Measurements from ENCODE around the gene TMEM132D. TPM values are rescaled to one million over a fixed set of nuclear protein-coding genes. Genes with fewer than 3 reads are reported as not detected.

Gene TMEM132D
- polyA plus RNA-seq, 1 donor from 2014 or later = 1.3 TPM

GRCh38 chr12:129494260-129494659, 409.6 kb downstream of the TMEM132D start:
- H3K79me2 ChIP-seq (replicated peaks; ENCODE audit: insufficient read depth, low read length) = no peaks in the 10 kb centered on the region
- no peak overlapping the region for H3K27ac ChIP-seq (ENCODE audit: low read length)
- H4K20me1 ChIP-seq (ENCODE audit: insufficient read depth) = no peaks in the 10 kb centered on the region
- no peaks in the 10 kb centered on the region for H3K9me2 ChIP-seq (ENCODE audit: insufficient read depth, low read length)
- no peak overlapping the region for H2AFZ ChIP-seq (ENCODE audit: low read depth, low read length)
- no peak overlapping the region for H3K4me2 ChIP-seq (ENCODE audit: low read length)
- TF ChIP-seq TAF1 (IDR thresholded peaks at IDR 0.05; ENCODE audit: low read depth) = no peak
- TF ChIP-seq, protein P1, sequence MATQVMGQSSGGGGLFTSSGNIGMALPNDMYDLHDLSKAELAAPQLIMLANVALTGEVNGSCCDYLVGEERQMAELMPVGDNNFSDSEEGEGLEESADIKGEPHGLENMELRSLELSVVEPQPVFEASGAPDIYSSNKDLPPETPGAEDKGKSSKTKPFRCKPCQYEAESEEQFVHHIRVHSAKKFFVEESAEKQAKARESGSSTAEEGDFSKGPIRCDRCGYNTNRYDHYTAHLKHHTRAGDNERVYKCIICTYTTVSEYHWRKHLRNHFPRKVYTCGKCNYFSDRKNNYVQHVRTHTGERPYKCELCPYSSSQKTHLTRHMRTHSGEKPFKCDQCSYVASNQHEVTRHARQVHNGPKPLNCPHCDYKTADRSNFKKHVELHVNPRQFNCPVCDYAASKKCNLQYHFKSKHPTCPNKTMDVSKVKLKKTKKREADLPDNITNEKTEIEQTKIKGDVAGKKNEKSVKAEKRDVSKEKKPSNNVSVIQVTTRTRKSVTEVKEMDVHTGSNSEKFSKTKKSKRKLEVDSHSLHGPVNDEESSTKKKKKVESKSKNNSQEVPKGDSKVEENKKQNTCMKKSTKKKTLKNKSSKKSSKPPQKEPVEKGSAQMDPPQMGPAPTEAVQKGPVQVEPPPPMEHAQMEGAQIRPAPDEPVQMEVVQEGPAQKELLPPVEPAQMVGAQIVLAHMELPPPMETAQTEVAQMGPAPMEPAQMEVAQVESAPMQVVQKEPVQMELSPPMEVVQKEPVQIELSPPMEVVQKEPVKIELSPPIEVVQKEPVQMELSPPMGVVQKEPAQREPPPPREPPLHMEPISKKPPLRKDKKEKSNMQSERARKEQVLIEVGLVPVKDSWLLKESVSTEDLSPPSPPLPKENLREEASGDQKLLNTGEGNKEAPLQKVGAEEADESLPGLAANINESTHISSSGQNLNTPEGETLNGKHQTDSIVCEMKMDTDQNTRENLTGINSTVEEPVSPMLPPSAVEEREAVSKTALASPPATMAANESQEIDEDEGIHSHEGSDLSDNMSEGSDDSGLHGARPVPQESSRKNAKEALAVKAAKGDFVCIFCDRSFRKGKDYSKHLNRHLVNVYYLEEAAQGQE (IDR thresholded peaks at IDR 0.05; ENCODE audit: borderline replicate concordance) = no peak
- TF ChIP-seq EP300 (conservative IDR thresholded peaks at IDR 0.05; ENCODE audit: poor library complexity, severe bottlenecking) = no peak
- TF ChIP-seq RAD21 (conservative IDR thresholded peaks at IDR 0.05) = no peak
- no peak for TF ChIP-seq MXI1 (conservative IDR thresholded peaks at IDR 0.05; ENCODE audit: poor library complexity, severe bottlenecking)
- no peak for TF ChIP-seq CTCF (IDR thresholded peaks at IDR 0.05; ENCODE audit: poor library complexity, severe bottlenecking)
- TF ChIP-seq POLR2AphosphoS5 (IDR thresholded peaks at IDR 0.05) = no peak
- no peak for TF ChIP-seq SMC3 (conservative IDR thresholded peaks at IDR 0.05; ENCODE audit: poor library complexity)
- TF ChIP-seq EZH2 (IDR thresholded peaks at IDR 0.05; ENCODE audit: borderline replicate concordance, insufficient read depth, low read length, poor library complexity, severe bottlenecking) = no peak
- H3K9me3 ChIP-seq (ENCODE audit: low read length) = no peaks in the 10 kb centered on the region
- H3K36me3 ChIP-seq (ENCODE audit: insufficient read depth, low read length) = no peaks in the 10 kb centered on the region
- H3K4me3 ChIP-seq (ENCODE audit: low read length) = no peak overlapping the region
- no peak overlapping the region for H3K9ac ChIP-seq (ENCODE audit: low read length)
- no peaks in the 10 kb centered on the region for H3K27me3 ChIP-seq (ENCODE audit: insufficient read depth, low read depth, low read length)
- H3F3A ChIP-seq (ENCODE audit: insufficient read depth, low read length, poor library complexity, severe bottlenecking) = no peaks in the 10 kb centered on the region

DNA sequence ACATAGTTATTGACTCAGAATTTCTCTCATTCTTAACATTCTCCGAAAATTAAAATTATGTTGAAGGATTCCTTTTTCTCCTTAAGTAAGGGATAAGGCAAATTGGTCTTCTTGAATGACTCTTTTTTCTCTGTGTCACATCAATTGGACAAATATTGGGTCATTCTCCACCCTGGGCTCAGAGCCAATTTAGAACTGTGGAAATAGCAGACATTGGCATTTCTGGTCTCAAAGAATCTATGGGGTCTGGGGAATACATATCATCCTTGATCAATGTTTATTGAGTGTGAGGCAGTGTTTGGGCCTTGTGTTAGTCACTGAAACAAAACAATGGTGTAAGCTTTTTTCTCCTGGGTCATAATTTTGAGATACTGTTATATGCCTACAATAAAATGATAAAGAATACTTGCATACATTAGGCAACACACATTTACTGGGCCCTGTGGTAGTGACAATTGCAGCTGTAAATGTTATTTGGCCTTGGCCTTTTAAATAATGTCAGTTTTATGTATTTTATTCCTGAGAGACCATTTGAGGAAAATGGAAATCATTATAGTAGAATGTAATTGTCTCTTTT, 414.6 kb downstream of the TMEM132D start:
- Histone ChIP-seq H2AFZ (ENCODE audit: low read depth, low read length) (no peak overlapping the region), H3K9me3 (ENCODE audit: low read length) (no peaks in the 10 kb centered on the region), H3K9ac (ENCODE audit: low read length) (no peak overlapping the region), H3K27ac (ENCODE audit: low read length) (no peak overlapping the region), H3K27me3 (ENCODE audit: insufficient read depth, low read depth, low read length) (no peaks in the 10 kb centered on the region), H3K79me2 (replicated peaks; ENCODE audit: insufficient read depth, low read length) (no peaks in the 10 kb centered on the region), H3K36me3 (ENCODE audit: insufficient read depth, low read length) (no peaks in the 10 kb centered on the region), H3K4me3 (ENCODE audit: low read length) (no peak overlapping the region), H3F3A (ENCODE audit: insufficient read depth, low read length, poor library complexity, severe bottlenecking) (no peaks in the 10 kb centered on the region), H4K20me1 (ENCODE audit: insufficient read depth) (no peaks in the 10 kb centered on the region), H3K9me2 (ENCODE audit: insufficient read depth, low read length) (no peaks in the 10 kb centered on the region), H3K4me2 (ENCODE audit: low read length) (no peak overlapping the region)
- TF ChIP-seq RAD21 (conservative IDR thresholded peaks at IDR 0.05) = no peak
- no peak for TF ChIP-seq SMC3 (conservative IDR thresholded peaks at IDR 0.05; ENCODE audit: poor library complexity)
- TF ChIP-seq MXI1 (conservative IDR thresholded peaks at IDR 0.05; ENCODE audit: poor library complexity, severe bottlenecking) = no peak
- TF ChIP-seq EP300 (conservative IDR thresholded peaks at IDR 0.05; ENCODE audit: poor library complexity, severe bottlenecking) = no peak
- TF ChIP-seq TAF1 (IDR thresholded peaks at IDR 0.05; ENCODE audit: low read depth) = no peak
- TF ChIP-seq, protein P1 (IDR thresholded peaks at IDR 0.05; ENCODE audit: borderline replicate concordance) = no peak

Measured in neural cell (in vitro differentiated cells).